Loucy (cell line): ENCODE measurements around the gene TIGD4.

Experiments
- CTCF ChIP-seq: fragments of 200-600 bp; sonication (generic); conservative IDR thresholded peaks from 2 replicates; pipeline ENCODE4 v1.5.1; 2014; ENCODE audit warnings: mild to moderate bottlenecking, antibody characterized with exemption, low read length
- EZH2phosphoT487 ChIP-seq: fragments of 200-600 bp; IDR thresholded peaks from 2 replicates; pipeline ENCODE4 v1.6.1; 2018; ENCODE audit warnings: antibody characterized with exemption, mild to moderate bottlenecking, moderate library complexity, borderline replicate concordance

- no peak for TF ChIP-seq CTCF
- TF ChIP-seq EZH2phosphoT487: no peak
Measured at GRCh38 chr4:152822323-152822722, 42.8 kb upstream of the TIGD4 start.
